ENCODE measurements around the gene KIF4B. TPM values are rescaled to one million over a fixed set of nuclear protein-coding genes. Genes with fewer than 3 reads are reported as not detected.

Gene KIF4B
- total RNA-seq, 1 donor from 2014 or later, result not detected

GRCh38 chr5:155008669-155009068 lies 4.9 kb upstream of the KIF4B start:
- Mint-ChIP-seq H3K27me3 (ENCODE audit: low read depth) (no peaks in the 10 kb centered on the region), H3K4me1 (no peaks in the 10 kb centered on the region), H3K36me3 (ENCODE audit: low read depth) (no peaks in the 10 kb centered on the region), H3K9me3 (peaks cover 4% of the 10 kb centered on the region), H3K4me3 (no peak overlapping the region), H3K27ac (ENCODE audit: unreplicated experiment) (no peak overlapping the region)
- no peak for DNase-seq (ENCODE audit: low read depth, low spot score)
- TF ChIP-seq CTCF (conservative IDR thresholded peaks at IDR 0.05), result no peak

- Mint-ChIP-seq H3K36me3 (ENCODE audit: low read depth) (no peaks in the 10 kb centered on the region), H3K9me3 (peaks cover 8% of the 10 kb centered on the region), H3K27me3 (ENCODE audit: low read depth) (no peaks in the 10 kb centered on the region), H3K27ac (ENCODE audit: unreplicated experiment) (no peak overlapping the region), H3K4me3 (no peak overlapping the region), H3K4me1 (no peaks in the 10 kb centered on the region)
- DNase-seq (ENCODE audit: low read depth, low spot score), result no peak
- no peak for TF ChIP-seq CTCF (conservative IDR thresholded peaks at IDR 0.05)
Measured at GRCh38 chr5:155010881-155011280, 2.7 kb upstream of the KIF4B start.

- no peak overlapping the region for H3K27ac Mint-ChIP-seq (ENCODE audit: unreplicated experiment)
- no peak overlapping the region for H3K4me3 Mint-ChIP-seq
- DNase-seq (ENCODE audit: low read depth, low spot score), result no peak
- no peaks in the 10 kb centered on the region for H3K36me3 Mint-ChIP-seq (ENCODE audit: low read depth)
- no peak for TF ChIP-seq CTCF (conservative IDR thresholded peaks at IDR 0.05)
- peaks cover 3% of the 10 kb centered on the region for H3K27me3 Mint-ChIP-seq (ENCODE audit: low read depth)
- H3K4me1 Mint-ChIP-seq, result no peaks in the 10 kb centered on the region
- peaks cover 11% of the 10 kb centered on the region for H3K9me3 Mint-ChIP-seq
Measured at GRCh38 chr5:155015239-155015638, 1.7 kb downstream of the KIF4B start.

GRCh38 chr5:155017610-155018009 lies 4.1 kb downstream of the KIF4B start:
- H3K9me3 Mint-ChIP-seq, result peaks cover 11% of the 10 kb centered on the region
- H3K4me3 Mint-ChIP-seq, result no peak overlapping the region
- DNase-seq (ENCODE audit: low read depth, low spot score), result no peak

GRCh38 chr5:155019601-155020226 lies 6.2 kb downstream of the KIF4B start:
- H3K27ac Mint-ChIP-seq (ENCODE audit: unreplicated experiment), result no peak overlapping the region
- no peaks in the 10 kb centered on the region for H3K4me1 Mint-ChIP-seq
- peaks cover 3% of the 10 kb centered on the region for H3K27me3 Mint-ChIP-seq (ENCODE audit: low read depth)
- no peak overlapping the region for H3K4me3 Mint-ChIP-seq
- no peak for TF ChIP-seq CTCF (conservative IDR thresholded peaks at IDR 0.05)
- no peaks in the 10 kb centered on the region for H3K36me3 Mint-ChIP-seq (ENCODE audit: low read depth)
- peaks cover 7% of the 10 kb centered on the region for H3K9me3 Mint-ChIP-seq
- DNase-seq (ENCODE audit: low read depth, low spot score), result no peak

More at GRCh38 chr5:155017610-155018009, 4.1 kb downstream of the KIF4B start:
- H3K27me3 Mint-ChIP-seq (ENCODE audit: low read depth), result peaks cover 3% of the 10 kb centered on the region
- no peaks in the 10 kb centered on the region for H3K4me1 Mint-ChIP-seq
- H3K36me3 Mint-ChIP-seq (ENCODE audit: low read depth), result no peaks in the 10 kb centered on the region
- TF ChIP-seq CTCF (conservative IDR thresholded peaks at IDR 0.05), result no peak
- H3K27ac Mint-ChIP-seq (ENCODE audit: unreplicated experiment), result no peak overlapping the region

Data from neural crest cell (in vitro differentiated cells).